ENCODE measurements around the gene MAGI1. TPM values are rescaled to one million over a fixed set of nuclear protein-coding genes. Genes with fewer than 3 reads are reported as not detected.

MAGI1 gene
- total and polyA plus RNA-seq, 4 donors = 9.9 to 88.1 (median 24.6) TPM

- WGBS, 2 donors = 74 to 76% methylated on average over 5 of the region's 5 CpGs
- no peak for ATAC-seq (ENCODE audit: insufficient read depth, low FRiP score)
- Histone ChIP-seq H3K4me1 (ENCODE audit: control insufficient read depth in 5 of 5, insufficient read depth in 5 of 5, low read length in 5 of 5) (peaks cover 0 to 36% (median 0%) of the 10 kb centered on the region in 5 donors), H3K4me3 (no peak overlapping the region), H3K36me3 (ENCODE audit: control insufficient read depth in 4 of 4, insufficient read depth in 4 of 4, low read length in 4 of 4) (no peaks in the 10 kb centered on the region), H3K27ac (ENCODE audit: low read depth in 1 of 2, low read length in 1 of 2) (peak overlapping the region in 1 of 2 donors; percentile 9), H3K9me3 (ENCODE audit: control insufficient read depth in 4 of 4, insufficient read depth in 3 of 4, low read length in 3 of 4) (no peaks in the 10 kb centered on the region), H3K9ac (ENCODE audit: insufficient read depth in 1 of 2, low read length in 2 of 2) (no peak overlapping the region), H3K27me3 (ENCODE audit: control insufficient read depth in 3 of 3, insufficient read depth in 3 of 3, low read length in 2 of 3) (no peaks in the 10 kb centered on the region)
- DNase-seq = no peak
- TF ChIP-seq CTCF (IDR thresholded peaks at IDR 0.05; ENCODE audit: control extremely low read depth, extremely low read depth) = no peak
Measured at GRCh38 chr3:65556934-65557577, 481.7 kb downstream of the MAGI1 start.

- no peak for DNase-seq
- Histone ChIP-seq H3K9me3 (ENCODE audit: control insufficient read depth in 4 of 4, insufficient read depth in 3 of 4, low read length in 3 of 4) (peaks cover 0 to 4% (median 0%) of the 10 kb centered on the region in 4 donors), H3K27me3 (ENCODE audit: control insufficient read depth in 3 of 3, insufficient read depth in 3 of 3, low read length in 2 of 3) (no peaks in the 10 kb centered on the region), H3K27ac (ENCODE audit: low read depth in 1 of 2, low read length in 1 of 2) (no peak overlapping the region), H3K9ac (ENCODE audit: insufficient read depth in 1 of 2, low read length in 2 of 2) (no peak overlapping the region), H3K4me1 (ENCODE audit: control insufficient read depth in 5 of 5, insufficient read depth in 5 of 5, low read length in 5 of 5) (peaks cover 0 to 23% (median 10%) of the 10 kb centered on the region in 5 donors), H3K4me3 (no peak overlapping the region), H3K36me3 (ENCODE audit: control insufficient read depth in 4 of 4, insufficient read depth in 4 of 4, low read length in 4 of 4) (no peaks in the 10 kb centered on the region)
- TF ChIP-seq CTCF (IDR thresholded peaks at IDR 0.05; ENCODE audit: control extremely low read depth, extremely low read depth) = no peak
- ATAC-seq (ENCODE audit: insufficient read depth, low FRiP score) = no peak
- WGBS, 2 donors = 78 to 96% methylated on average over 1 of the region's 1 CpG
Measured at GRCh38 chr3:65552434-65552833, 486.3 kb downstream of the MAGI1 start.

GRCh38 chr3:65551945-65552344 is 486.8 kb downstream of the MAGI1 start:
- H3K9ac ChIP-seq (ENCODE audit: insufficient read depth in 1 of 2, low read length in 2 of 2) = no peak overlapping the region
- no peaks in the 10 kb centered on the region for H3K36me3 ChIP-seq (ENCODE audit: control insufficient read depth in 4 of 4, insufficient read depth in 4 of 4, low read length in 4 of 4)
- WGBS, 2 donors = 66 to 73% methylated on average over 1 of the region's 1 CpG
- peak overlapping the region in 1 of 2 donors; percentile 30 for H3K27ac ChIP-seq (ENCODE audit: low read depth in 1 of 2, low read length in 1 of 2)
- H3K4me1 ChIP-seq (ENCODE audit: control insufficient read depth in 5 of 5, insufficient read depth in 5 of 5, low read length in 5 of 5) = peaks cover 0 to 20% (median 11%) of the 10 kb centered on the region in 5 donors
- TF ChIP-seq CTCF (IDR thresholded peaks at IDR 0.05; ENCODE audit: control extremely low read depth, extremely low read depth) = no peak
- no peak overlapping the region for H3K4me3 ChIP-seq
- ATAC-seq (ENCODE audit: insufficient read depth, low FRiP score) (peak; percentile 25), DNase-seq (peak in 1 of 3 donors; percentile 25)
- H3K9me3 ChIP-seq (ENCODE audit: control insufficient read depth in 4 of 4, insufficient read depth in 3 of 4, low read length in 3 of 4) = peaks cover 0 to 4% (median 0%) of the 10 kb centered on the region in 4 donors
- no peaks in the 10 kb centered on the region for H3K27me3 ChIP-seq (ENCODE audit: control insufficient read depth in 3 of 3, insufficient read depth in 3 of 3, low read length in 2 of 3)

Data from lung (tissue), 12 donors.